Measurements from ENCODE around the gene GPR160.

The GPR160 gene

GRCh38 chr3:170083343-170083742, 45.5 kb downstream of the GPR160 start:
- Histone ChIP-seq H3K4me3 (ENCODE audit: low read depth, low read length) (no peak overlapping the region), H3K27me3 (ENCODE audit: control insufficient read depth, insufficient read depth, low read length) (no peaks in the 10 kb centered on the region), H3K4me2 (ENCODE audit: low read length) (no peak overlapping the region), H3K36me3 (ENCODE audit: control insufficient read depth, insufficient read depth, low read length) (no peaks in the 10 kb centered on the region), H2AFZ (no peak overlapping the region), H3K9me3 (ENCODE audit: control insufficient read depth, low read length) (no peaks in the 10 kb centered on the region), H3K27ac (no peak overlapping the region), H3K79me2 (peaks cover under 1% of the 10 kb centered on the region), H3K9ac (no peak overlapping the region), H3K4me1 (peaks cover 14% of the 10 kb centered on the region)
- TF ChIP-seq CTCF (IDR thresholded peaks at IDR 0.05): no peak

GRCh38 chr3:170085396-170085795, 47.6 kb downstream of the GPR160 start:
- Histone ChIP-seq H3K4me2 (ENCODE audit: low read length) (no peak overlapping the region), H3K9ac (no peak overlapping the region), H3K27ac (no peak overlapping the region), H2AFZ (no peak overlapping the region), H3K27me3 (ENCODE audit: control insufficient read depth, insufficient read depth, low read length) (no peaks in the 10 kb centered on the region), H3K36me3 (ENCODE audit: control insufficient read depth, insufficient read depth, low read length) (no peaks in the 10 kb centered on the region), H3K79me2 (no peaks in the 10 kb centered on the region), H3K9me3 (ENCODE audit: control insufficient read depth, low read length) (no peaks in the 10 kb centered on the region), H3K4me1 (peaks cover 3% of the 10 kb centered on the region), H3K4me3 (ENCODE audit: low read depth, low read length) (no peak overlapping the region)
- TF ChIP-seq CTCF (IDR thresholded peaks at IDR 0.05): no peak

GRCh38 chr3:170089862-170090600, 52.2 kb downstream of the GPR160 start:
- no peak overlapping the region for H3K27ac ChIP-seq

GRCh38 chr3:170090601-170090981, 52.8 kb downstream of the GPR160 start:
- Histone ChIP-seq H3K27ac (no peak overlapping the region), H3K36me3 (ENCODE audit: control insufficient read depth, insufficient read depth, low read length) (no peaks in the 10 kb centered on the region)

More at GRCh38 chr3:170089862-170090600, 52.2 kb downstream of the GPR160 start:
- Histone ChIP-seq H3K79me2 (no peaks in the 10 kb centered on the region), H3K36me3 (ENCODE audit: control insufficient read depth, insufficient read depth, low read length) (no peaks in the 10 kb centered on the region), H3K4me3 (ENCODE audit: low read depth, low read length) (no peak overlapping the region), H3K9me3 (ENCODE audit: control insufficient read depth, low read length) (no peaks in the 10 kb centered on the region), H2AFZ (no peak overlapping the region), H3K4me2 (ENCODE audit: low read length) (no peak overlapping the region), H3K4me1 (no peaks in the 10 kb centered on the region), H3K9ac (no peak overlapping the region), H3K27me3 (ENCODE audit: control insufficient read depth, insufficient read depth, low read length) (no peaks in the 10 kb centered on the region)
- no peak for TF ChIP-seq CTCF (IDR thresholded peaks at IDR 0.05)

More at GRCh38 chr3:170090601-170090981, 52.8 kb downstream of the GPR160 start:
- TF ChIP-seq CTCF (IDR thresholded peaks at IDR 0.05): no peak
- H3K4me1 ChIP-seq: peaks cover under 1% of the 10 kb centered on the region
- H3K27me3 ChIP-seq (ENCODE audit: control insufficient read depth, insufficient read depth, low read length): no peaks in the 10 kb centered on the region
- H3K4me2 ChIP-seq (ENCODE audit: low read length): no peak overlapping the region
- H3K4me3 ChIP-seq (ENCODE audit: low read depth, low read length): no peak overlapping the region
- H3K9me3 ChIP-seq (ENCODE audit: control insufficient read depth, low read length): no peaks in the 10 kb centered on the region
- no peak overlapping the region for H3K9ac ChIP-seq
- no peaks in the 10 kb centered on the region for H3K79me2 ChIP-seq
- no peak overlapping the region for H2AFZ ChIP-seq

All from parathyroid adenoma (tissue), 2 donors.